ENCODE results near the gene CASKIN2. TPM values are rescaled to one million over a fixed set of nuclear protein-coding genes. Genes with fewer than 3 reads are reported as not detected.
A peak's percentile ranks its signal among the peaks of the same experiment; 100 is the strongest.

CASKIN2 gene
- total and polyA plus RNA-seq, 2 of the 4 experiments (the other 2 are of a cell fraction): 2.9 to 6.9 TPM

DNA sequence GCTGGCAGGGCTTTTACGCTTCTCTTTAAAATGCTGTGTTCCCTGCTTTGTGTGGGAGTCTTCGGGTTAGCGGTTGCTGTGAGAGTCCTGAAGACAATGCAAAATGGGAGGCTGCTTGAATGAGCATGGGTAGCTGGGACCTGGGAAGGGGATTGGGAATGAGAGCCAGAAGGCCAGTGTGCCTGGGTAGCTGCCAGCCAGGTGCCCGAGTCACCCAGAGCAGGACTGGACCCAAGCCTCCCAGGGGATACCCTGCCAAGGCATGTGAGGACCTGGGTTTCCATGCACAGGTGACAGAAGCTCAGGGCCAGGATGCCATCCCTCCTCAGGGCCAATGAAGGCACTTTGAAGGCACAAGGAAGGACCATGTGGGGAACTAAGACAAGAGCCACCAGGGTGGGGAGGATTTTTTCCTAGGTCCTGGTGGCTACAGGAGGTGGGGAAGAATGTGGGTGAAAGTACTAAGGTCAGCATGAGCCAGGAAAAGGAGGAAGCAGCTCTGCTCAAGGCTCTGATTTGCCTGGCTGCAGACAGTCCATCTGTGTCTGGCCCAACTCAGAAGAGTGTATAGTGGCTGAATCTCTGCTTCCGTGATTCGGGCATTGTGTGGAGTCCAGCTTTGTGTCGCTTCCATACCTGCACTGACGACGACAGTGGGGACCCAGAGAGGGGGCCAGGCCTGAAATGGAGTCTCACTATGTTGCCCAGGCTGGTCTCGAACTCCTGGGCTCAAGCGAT is 38.4 kb downstream of the CASKIN2 start:
- in situ Hi-C loops (cut with MboI; ENCODE audit: low sequenced_read_pairs) (no loop called here), intact Hi-C loops (cut with micrococcal nuclease) (no loop called here), dilution Hi-C loops (cut with HindIII; ENCODE audit: low sequenced_read_pairs, unreplicated experiment) (no loop called here)
- POLR2A ChIA-PET (ENCODE audit: unreplicated experiment): no interaction called here
- Histone ChIP-seq H3K4me2 (ENCODE audit: low read depth, low read length) (0 out of 2 replicates have a peak overlapping the region, but pooled peaks have one; percentile 1), H3K36me3 (ENCODE audit: control insufficient read depth, insufficient read depth, low read length) (peaks cover 17% of the 10 kb centered on the region; the same call in 1 of the 2 replicates), H3K27ac (ENCODE audit: insufficient read depth, low read length) (no peak overlapping the region), H4K8ac (ENCODE audit: low read depth in 2 of 2, low read length in 2 of 2) (no peak overlapping the region; a peak in 1 of 4 replicates), H3K9me1 (ENCODE audit: insufficient read depth, low read length) (peaks cover 4% of the 10 kb centered on the region; the same call in 1 of the 2 replicates), H2BK120ac (ENCODE audit: low read depth, low read length) (no peak overlapping the region), H3K23ac (ENCODE audit: low read depth, low read length) (no peak overlapping the region), H2BK20ac (ENCODE audit: low read depth, low read length) (0 out of 2 replicates have a peak overlapping the region, but pooled peaks have one; percentile 25), H3K14ac (replicated peaks; ENCODE audit: low read depth, low read length) (peak overlapping the region; percentile 31), H3K27me3 (ENCODE audit: control insufficient read depth, insufficient read depth, low read length) (no peaks in the 10 kb centered on the region), H3K9me3 (ENCODE audit: control insufficient read depth, insufficient read depth, low read length) (no peaks in the 10 kb centered on the region), H2BK5ac (ENCODE audit: low read depth, low read length, poor library complexity, severe bottlenecking) (no peak overlapping the region), H2AK5ac (ENCODE audit: low read depth, low read length) (peak overlapping the region; percentile 6; the same call in 1 of the 2 replicates), H3K18ac (ENCODE audit: low read depth, low read length) (no peak overlapping the region), H2AK9ac (replicated peaks; ENCODE audit: low read depth, low read length, poor library complexity) (peak overlapping the region; percentile 70), H3K79me1 (ENCODE audit: low read depth in 1 of 2, low read length in 2 of 2) (peaks cover 22 to 54% of the 10 kb centered on the region in 2 experiments), H3K9ac (ENCODE audit: low read depth, low read length) (no peak overlapping the region), H3K4me3 (ENCODE audit: insufficient read depth, low read depth, low read length) (no peak overlapping the region), H2BK15ac (ENCODE audit: low read depth, low read length) (no peak overlapping the region), H3K4me1 (ENCODE audit: control insufficient read depth, insufficient read depth, low read length) (peaks cover 10% of the 10 kb centered on the region), H3K56ac (ENCODE audit: extremely low read depth, insufficient read depth, low read length) (no peak overlapping the region), H4K91ac (ENCODE audit: insufficient read depth, low read depth, low read length) (peak overlapping the region; percentile 10; the same call in 1 of the 2 replicates), H2AFZ (replicated peaks; ENCODE audit: low read length, poor library complexity) (peak overlapping the region; percentile 34), H3K4ac (ENCODE audit: low read depth, low read length) (0 out of 2 replicates have a peak overlapping the region, but pooled peaks have one; percentile 2), H4K20me1 (ENCODE audit: insufficient read depth, low read length) (peaks cover 33% of the 10 kb centered on the region), H4K5ac (ENCODE audit: low read depth, low read length) (no peak overlapping the region)
- TF ChIP-seq, protein P1, sequence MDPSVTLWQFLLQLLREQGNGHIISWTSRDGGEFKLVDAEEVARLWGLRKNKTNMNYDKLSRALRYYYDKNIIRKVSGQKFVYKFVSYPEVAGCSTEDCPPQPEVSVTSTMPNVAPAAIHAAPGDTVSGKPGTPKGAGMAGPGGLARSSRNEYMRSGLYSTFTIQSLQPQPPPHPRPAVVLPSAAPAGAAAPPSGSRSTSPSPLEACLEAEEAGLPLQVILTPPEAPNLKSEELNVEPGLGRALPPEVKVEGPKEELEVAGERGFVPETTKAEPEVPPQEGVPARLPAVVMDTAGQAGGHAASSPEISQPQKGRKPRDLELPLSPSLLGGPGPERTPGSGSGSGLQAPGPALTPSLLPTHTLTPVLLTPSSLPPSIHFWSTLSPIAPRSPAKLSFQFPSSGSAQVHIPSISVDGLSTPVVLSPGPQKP (IDR thresholded peaks at IDR 0.05; ENCODE audit: borderline replicate concordance, low read depth, low read length): no peak
- TF ChIP-seq, protein P2, sequence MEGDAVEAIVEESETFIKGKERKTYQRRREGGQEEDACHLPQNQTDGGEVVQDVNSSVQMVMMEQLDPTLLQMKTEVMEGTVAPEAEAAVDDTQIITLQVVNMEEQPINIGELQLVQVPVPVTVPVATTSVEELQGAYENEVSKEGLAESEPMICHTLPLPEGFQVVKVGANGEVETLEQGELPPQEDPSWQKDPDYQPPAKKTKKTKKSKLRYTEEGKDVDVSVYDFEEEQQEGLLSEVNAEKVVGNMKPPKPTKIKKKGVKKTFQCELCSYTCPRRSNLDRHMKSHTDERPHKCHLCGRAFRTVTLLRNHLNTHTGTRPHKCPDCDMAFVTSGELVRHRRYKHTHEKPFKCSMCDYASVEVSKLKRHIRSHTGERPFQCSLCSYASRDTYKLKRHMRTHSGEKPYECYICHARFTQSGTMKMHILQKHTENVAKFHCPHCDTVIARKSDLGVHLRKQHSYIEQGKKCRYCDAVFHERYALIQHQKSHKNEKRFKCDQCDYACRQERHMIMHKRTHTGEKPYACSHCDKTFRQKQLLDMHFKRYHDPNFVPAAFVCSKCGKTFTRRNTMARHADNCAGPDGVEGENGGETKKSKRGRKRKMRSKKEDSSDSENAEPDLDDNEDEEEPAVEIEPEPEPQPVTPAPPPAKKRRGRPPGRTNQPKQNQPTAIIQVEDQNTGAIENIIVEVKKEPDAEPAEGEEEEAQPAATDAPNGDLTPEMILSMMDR (conservative IDR thresholded peaks at IDR 0.05; ENCODE audit: low read depth, low read length): no peak
- TF ChIP-seq RFX5 (IDR thresholded peaks at IDR 0.05; ENCODE audit: low read depth, low read length) (no peak), RAD21 (IDR thresholded peaks at IDR 0.05; ENCODE audit: low read length) (no peak), BHLHE40 (IDR thresholded peaks at IDR 0.05; ENCODE audit: low read depth, low read length) (no peak), FOS (IDR thresholded peaks at IDR 0.05; ENCODE audit: low read depth, low read length) (no peak), CHD1 (IDR thresholded peaks at IDR 0.05; ENCODE audit: low read depth, low read length) (no peak), NFE2L2 (IDR thresholded peaks at IDR 0.05; ENCODE audit: low read depth, low read length) (no peak), CEBPB (IDR thresholded peaks at IDR 0.05; ENCODE audit: low read depth, low read length) (no peak), POLR2A (IDR thresholded peaks at IDR 0.05; ENCODE audit: low read depth, low read length) (no peak), MAFK (IDR thresholded peaks at IDR 0.05; ENCODE audit: low read depth, low read length) (no peak), MXI1 (IDR thresholded peaks at IDR 0.05; ENCODE audit: borderline replicate concordance, low read depth, low read length) (no peak), MAZ (IDR thresholded peaks at IDR 0.05; ENCODE audit: borderline replicate concordance, low read depth, low read length) (no peak), RCOR1 (IDR thresholded peaks at IDR 0.05; ENCODE audit: insufficient replicate concordance, low read length) (no peak)
- TF ChIP-seq, protein P3, sequence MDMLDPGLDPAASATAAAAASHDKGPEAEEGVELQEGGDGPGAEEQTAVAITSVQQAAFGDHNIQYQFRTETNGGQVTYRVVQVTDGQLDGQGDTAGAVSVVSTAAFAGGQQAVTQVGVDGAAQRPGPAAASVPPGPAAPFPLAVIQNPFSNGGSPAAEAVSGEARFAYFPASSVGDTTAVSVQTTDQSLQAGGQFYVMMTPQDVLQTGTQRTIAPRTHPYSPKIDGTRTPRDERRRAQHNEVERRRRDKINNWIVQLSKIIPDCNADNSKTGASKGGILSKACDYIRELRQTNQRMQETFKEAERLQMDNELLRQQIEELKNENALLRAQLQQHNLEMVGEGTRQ (IDR thresholded peaks at IDR 0.05; ENCODE audit: low read depth, low read length): no peak
- no peak for DNase-seq
- CTCF ChIA-PET: interaction anchor here (0.7 kb wide), 1 partner anchor 51 kb away, joined by 3 read pairs; no protein-coding TSS in a partner anchor
- 85% methylated on average over 7 of the region's 11 CpGs; no CpG with 5 or more reads in 1 of the 2 experiments for WGBS, 2 experiments (ENCODE audit: extremely low coverage in 2 of 2, insufficient read length in 1 of 2)
- BruUV-seq (replicated peaks): no TSS peak
- no peak for ATAC-seq (ENCODE audit: low read depth)

Measured in IMR-90 (cell line).